DMS153 (cell line): Measurements from ENCODE around the gene P2RY2.
A peak's percentile ranks its signal among the peaks of the same experiment; 100 is the strongest.

Experiments
- DNase-seq: peaks from one replicate; lab custom pipeline; 2025; lab: John Stamatoyannopoulos, UW

Gene P2RY2

DNA sequence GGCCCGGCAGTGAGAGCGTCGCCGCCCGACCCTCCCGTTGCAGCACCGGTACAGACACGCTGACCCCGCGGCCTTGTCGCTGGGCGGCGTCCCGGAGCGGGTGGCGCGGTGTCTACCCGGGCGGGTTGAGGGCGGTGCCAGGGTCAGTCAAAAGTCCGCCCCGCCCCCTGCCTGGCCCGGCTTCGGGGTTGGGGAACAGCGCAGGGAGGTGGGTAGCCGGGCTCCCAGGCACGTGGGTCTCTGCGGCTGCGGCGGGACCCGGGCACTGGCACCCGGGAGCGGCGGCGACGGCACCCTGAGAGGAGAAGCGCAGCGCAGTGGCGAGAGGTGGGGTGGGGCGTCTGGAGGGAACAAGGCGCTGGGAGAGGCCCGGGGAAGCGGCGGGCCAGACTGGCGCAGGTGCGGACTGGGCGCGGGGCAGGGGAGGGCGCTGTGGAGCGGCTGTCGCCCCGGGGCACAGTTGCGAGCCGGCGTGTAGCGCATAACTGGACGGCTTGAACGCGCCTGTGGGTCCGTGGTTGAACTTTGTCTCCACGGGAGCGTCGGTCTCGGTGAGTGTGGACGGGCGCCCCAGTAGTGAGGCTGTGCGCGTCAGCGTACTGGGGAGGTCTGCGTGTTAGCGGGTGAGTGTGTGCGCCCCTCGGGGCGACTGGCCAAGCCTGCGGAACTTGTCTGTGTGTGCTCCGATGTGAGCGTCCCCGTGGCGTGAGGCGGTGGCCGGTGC is at the start of gene P2RY2:
Gene P2RY2, plus strand, starts transcription at position 176 of the 724 bp plus-strand sequence. CDS start 15,879 bp downstream, outside the sequence.
- peak; percentile 15 for DNase-seq

DNA sequence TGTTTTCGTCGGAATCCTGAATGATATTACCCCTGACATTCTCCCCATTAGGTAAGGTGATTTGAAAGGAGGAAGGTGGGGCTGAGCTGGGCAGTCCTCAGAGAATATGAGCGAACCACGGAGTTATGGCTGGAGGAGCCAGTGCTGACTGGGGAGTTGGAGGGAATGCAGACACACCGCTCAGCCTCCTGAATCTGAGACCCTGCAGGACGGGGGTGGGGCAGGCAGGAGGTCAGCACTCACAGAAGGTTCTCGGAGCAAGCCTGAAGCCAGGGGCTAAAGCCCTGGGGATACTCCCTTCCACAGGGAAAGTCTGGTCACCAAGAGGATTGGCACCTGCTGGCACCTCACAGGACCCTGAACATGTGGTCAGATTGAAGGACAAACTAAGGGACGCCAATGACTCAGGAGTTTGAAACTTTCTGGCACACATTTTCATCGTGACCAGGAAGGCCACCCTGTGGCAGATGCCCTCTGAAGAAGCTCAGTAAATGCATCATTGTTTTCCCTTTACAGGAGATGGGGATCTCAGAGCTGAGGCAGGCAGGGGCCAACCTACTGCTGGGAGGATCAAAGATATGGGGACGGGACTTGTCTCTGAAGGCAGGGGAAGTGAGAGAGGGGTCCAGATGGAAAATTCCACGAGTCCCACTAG is 49.0 kb upstream of the P2RY2 start:
- no peak for DNase-seq

DNA sequence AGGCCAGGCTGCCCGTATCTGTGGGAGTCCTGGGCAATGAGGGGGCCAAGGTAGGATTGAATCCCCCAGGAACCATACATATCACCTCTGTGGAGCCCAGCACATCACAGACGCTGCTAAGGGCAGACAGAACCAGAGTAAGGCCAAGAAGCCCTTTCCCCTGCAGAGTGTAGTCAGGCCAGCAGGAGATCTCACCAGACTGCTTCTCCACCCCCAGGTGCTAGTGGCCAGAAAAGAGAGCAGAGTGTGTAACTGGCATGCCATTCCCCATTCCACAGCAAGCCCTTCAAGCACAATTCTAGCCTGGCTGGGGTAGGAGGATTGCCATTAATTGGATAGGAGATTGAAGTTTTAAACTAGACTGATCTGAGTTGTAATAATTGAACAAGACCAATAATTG is 47.9 kb upstream of the P2RY2 start:
- no peak for DNase-seq

DNA sequence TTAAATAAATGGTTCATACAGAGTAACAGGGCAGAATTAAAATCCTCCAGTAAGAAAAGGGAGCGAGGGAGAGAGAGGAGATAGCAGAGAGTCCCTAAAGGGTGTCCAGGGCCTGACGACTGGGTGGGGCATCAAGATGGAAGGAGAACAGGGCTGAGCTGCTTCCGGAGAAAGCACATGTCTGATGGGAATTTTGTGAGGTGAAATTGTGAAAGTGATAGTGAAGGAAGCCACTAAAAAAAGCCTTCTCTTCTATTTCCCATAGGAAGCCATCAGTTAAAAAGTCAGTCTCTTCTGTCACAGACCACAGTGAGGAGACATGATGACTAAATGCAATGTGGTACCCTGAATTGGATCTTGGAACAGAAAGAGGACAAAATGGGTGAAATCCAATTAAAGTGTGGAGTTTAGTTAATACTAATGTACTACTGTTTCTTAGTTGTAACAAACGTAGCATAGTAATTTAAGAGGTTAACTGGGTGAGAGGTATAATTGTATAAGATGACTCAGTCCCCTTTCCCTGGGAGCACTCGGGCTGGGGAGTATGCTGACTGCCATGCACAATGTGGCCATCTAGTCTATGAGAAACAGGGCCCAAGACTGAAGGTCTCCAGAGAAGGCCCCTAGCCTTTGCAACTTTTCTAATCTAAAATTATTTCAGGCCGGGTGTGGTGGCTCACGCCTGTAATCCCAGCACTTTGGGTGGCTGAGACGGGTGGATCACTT is 46.5 kb upstream of the P2RY2 start:
- DNase-seq: no peak

DNA sequence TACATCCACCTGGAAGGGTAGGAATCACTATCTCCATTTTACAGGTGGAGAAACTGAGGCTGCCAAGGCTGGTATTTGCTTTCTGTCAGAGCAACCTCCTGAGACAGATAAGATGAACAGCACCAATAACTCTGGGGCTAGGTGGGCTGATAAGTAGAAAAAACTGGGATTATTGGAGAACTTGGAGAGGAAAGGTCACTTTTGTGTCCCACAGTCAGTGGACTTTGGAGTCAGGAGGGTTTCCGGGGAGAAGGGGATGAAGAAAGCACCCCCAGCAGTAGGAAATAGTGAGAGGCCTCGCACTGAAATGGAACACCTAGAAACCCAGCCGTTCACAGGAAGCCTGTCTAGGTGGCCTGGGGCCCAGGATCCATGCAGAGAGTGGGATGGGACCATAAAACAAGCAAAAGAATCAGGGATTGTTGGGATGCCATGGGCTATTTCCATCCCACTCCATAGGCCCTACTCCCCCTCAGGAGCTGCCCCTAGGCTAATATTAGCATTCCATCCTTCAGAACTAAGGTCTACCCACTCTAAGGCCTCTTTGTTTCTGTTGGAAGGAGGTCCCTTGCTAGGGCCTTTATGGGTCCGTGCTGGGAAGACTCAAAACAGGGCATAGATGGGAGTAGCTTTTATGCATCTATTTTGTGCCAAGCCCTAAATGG is 45.0 kb upstream of the P2RY2 start:
- DNase-seq: no peak

DNA sequence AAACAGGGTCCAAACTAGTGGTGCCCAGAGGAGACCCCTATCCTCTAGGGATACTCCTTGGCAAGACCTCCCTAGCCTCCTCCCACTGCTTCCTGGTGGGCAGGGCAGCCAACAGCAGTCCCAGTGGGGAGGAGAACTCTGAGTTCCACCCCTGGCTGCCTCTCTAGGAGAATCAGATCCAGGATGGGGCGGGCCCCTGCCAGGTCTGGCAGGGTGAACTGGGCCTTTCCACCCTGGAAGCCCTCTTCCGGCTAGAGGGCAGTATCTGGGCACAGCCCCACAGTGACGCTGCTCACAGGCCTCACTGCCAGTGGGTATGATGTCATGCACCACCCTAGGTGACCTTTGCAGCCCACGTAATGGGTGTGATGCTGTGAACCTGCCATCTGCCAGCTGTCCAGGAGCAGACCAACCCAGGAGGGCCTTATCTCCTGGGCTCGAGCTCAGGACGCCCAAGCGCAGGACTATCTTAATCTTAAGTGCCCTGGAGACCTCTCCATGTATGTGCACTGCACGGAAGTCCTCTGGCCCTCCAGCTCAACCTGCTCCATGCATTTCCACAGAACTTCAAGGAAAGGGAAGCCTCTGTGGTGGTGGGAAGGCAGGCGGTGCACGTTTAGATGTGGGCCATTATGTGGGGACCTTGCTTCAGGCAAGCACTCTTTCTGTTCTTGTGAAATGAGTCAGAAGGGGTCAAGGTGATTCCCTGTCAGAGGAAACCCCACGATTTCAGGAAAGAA is 44.2 kb upstream of the P2RY2 start:
- DNase-seq: no peak

DNA sequence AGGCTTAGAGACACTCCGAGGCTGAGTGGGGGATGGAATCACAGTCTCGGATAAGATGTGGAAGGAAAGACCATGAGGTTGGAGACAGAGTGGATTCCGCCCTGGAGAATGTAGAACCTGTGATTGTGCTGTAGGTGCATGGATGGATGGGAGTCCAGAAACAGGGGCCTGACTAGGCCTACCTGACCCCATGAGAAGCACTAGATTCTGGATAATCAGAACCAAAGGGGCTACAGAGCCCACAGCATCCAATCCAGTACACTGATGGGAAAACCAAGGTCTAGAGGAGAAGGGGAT is 43.6 kb upstream of the P2RY2 start:
- DNase-seq: no peak

DNA sequence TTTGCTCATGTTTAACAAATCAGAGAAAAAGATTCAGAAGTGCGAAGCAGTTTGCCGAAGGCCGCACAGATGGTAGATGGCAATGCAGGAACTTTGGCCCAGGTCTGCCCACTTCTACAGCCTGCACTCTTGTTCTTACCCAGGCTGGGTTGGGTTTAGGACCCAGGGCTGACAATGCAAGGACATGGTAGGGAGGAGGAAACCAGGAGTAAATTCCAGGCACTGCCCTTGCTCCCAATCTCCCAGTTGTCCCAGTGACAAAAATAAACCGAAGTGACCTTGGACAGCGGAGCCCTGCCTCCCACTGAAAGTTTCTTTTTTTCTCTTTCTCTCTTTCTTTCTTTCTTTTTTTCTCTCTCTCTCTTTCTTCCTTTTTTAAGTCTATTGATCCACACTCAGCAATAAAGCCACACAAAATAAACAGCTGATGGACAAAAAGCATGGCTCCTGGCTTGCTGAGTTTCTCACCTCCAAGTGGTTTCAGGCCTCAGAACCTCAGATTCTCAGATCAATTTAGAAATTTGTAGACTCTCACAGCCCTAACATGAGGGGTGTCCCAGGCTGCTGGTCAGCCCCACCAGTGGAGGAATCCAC is 42.4 kb upstream of the P2RY2 start:
- DNase-seq: no peak

DNA sequence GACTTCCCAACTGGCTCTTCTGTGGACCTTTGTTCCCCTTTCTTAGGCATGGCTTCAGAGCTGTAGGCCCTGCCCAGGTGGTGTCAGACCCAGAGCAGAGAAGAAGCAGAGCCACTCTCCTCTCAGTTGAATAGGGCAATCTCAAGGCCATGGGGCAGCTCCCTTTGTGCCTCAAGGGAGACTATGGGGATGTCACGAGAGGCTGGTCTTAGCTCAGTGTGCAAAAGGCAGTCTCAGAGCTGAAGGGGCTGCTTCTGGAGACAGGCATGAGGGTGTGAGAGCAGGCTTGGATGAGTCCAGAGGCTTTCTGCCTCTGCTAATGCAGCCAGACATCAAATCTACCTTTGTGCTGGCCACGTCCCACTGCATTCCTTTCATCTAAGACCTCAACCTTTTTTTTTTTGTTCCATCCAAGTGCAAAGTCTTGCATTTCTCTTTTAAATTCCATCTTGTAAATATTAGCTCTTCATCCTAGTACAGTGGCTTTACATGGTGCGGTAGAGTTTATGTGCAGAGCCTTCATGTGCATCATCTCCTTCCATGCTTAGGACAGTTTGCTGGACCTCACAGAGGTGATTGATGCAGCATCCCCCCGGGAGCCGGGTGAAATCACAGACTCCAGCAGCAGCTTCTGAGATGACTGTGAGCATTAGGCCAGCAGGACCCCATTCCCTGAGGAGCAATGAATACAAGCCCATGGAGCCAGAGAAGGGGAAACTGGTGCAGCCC is 41.8 kb upstream of the P2RY2 start:
- DNase-seq: no peak

DNA sequence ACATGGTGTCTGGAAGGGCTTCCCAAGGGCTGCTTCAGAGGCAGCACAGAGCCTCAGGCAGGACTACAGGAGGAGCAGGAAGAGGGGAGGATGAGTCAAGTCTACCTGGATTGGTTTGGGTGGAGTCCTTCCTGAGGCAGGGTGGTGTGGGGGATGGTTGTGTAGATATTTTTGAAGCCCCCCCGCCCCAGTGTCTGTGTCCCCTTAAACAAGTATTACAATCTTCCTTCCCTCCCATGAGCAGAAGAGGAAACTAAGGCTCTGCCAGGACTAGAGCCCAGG is 41.3 kb upstream of the P2RY2 start:
- DNase-seq: no peak

DNA sequence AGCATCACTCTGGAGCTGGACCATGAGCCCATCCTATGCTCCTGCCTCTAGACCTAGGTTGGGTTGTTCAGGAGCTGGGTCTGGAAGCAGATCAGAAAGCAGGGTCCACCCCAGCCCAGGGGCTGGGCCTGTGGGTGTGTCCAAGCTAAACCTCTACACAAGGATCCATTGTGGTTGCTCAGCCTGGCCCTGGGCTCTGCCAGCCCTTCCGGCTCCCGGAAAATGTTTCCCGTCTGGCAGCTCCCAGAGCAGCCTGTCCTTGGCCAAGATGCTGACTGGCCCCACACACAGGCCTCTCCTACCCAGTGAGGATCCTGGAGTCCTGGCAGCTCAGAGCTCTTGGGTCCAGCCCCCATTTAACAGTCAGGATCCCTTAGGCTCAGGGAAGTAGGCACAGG is 40.7 kb upstream of the P2RY2 start:
- no peak for DNase-seq

DNA sequence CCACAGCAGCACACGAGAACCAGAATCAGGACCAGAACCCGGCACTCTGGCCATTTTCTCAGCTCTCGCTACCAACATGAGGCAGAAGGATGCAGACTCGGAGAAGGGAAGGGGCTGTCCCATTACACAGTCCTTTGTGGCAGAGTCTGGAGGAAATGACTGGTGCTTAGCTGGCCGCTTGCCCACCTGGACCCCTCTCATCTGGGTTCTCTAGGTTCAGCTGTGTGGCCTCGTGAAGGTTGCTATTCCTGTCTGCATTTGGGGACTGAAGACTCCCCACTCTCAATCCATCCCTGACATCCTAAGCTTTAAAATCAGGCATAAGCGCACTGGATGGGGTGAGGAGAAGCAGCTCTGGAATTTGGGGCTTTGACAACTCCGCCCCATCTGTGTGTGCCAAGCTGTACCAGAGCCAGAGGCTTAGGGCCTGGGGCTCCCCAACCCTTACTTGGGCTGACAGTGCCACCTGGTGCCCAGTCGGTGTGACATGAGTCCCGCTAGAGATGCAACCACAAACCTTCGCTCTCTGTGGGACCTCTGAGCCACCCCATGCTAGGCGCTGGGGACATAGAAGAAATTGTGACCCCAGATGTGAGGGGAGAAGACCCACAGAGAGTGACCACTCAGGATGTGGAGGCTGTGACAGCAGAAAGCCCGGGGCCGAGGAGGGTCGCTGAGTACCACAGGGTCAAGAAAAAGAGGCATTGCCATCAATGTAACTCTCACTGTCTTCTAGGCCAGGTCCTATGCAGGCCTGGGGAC is 40.1 kb upstream of the P2RY2 start:
- DNase-seq: peak; percentile 35

DNA sequence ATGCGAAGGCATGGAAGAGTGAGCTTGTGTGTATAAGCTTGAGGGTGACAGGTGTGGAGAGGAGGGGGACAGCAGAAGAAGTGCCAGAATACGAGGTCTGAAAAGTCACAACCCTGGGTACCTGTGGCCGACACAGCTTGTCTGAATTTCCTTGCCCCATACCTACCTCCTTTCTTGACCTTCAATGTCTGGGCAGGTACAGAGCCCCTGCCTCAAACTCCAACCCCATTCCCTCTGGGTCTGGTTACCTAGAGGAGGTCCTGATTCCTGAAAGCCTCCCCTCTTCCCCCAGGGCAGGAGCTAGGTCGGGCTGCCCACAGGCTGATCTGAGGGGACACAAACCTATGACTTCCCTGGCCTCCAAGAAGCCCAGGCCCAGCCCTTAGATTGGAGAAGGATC is 39.4 kb upstream of the P2RY2 start:
- no peak for DNase-seq

DNA sequence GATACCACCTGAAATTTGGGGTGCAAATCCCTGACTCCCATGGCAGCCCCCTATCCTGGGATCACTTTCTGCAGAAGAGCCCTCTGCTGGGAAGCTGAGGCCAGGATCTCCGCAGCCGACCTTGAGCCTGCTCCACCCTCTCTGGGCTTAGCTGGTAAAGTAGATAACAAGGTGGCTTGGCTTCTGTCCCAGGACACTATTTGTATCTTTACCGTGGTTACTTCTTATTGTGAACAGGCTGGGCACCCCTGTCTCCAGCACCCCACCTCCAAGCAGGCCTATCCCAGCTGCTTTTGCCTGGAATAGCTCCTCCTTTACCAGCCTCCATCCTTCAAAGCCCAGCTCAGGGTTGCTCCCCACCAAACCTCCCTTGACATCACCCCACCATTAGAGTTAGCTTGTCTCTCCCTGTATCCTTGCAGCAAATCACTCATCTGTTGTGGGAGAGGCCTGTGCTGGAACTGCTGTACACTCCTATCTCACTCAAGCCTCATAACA is 35.2 kb upstream of the P2RY2 start:
- DNase-seq: no peak

DNA sequence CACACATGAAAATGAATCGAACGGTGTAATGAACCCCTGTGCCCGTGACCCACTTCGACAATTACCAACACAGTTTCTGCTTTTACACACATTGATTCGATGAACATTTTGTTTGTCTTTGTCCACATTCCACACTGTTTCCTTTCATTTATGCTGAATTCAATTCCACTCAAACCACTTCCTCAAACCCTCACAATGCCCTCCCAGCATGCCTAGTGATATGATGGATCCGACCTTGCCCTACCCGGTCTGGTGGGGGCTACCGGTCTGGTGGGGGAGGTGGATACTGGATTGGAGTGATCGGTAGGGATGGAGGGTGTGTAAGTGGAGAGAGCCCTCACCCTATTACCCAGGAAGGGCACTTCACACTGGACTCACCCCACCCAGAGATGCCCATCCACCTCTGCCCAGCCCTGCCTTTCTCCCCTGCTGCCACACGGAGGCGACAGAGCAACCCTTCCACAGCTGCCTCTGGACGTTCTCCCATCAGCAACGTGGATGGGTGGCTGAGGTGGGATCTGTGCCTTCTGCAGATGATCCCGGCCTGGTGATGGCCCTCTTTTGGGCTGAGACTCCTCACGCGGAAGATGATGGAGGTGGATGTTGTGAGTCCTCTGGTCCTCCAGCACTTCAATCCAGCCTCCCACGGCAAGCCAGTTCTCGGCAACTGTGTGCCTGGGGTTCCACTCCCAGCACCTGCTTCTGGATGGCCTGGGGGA is 33.0 kb upstream of the P2RY2 start:
- peak; percentile 51 for DNase-seq

DNA sequence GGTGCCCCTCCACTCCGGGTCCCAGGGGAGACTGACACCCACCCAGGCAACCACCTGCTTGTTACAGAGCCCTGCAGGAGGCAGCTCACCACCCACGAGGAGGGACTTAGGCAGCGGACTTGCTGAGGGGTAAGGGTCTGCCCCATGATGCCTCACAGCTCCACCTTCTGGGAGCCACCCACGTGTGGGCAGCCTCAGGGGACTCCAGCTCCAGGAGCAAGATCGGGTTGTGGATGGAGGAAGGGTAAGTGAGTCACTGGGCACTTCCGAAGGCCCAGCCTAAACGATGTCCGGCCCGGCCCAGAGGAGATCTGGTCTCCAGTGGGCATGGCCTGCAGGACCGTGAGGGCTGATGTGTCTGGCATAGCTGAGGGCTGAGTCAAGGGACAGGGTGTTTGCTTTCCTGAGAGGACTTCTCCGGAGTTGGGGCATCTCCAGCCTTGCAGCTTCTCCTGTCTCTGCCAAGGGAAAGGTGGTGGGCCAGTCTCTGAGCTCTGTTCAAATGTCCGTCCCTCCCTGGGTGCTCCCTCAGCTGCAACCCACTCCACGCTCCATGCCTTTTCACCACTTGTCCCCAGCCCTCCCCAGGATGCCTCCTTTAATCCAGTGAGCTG is 32.3 kb upstream of the P2RY2 start:
- no peak for DNase-seq

DNA sequence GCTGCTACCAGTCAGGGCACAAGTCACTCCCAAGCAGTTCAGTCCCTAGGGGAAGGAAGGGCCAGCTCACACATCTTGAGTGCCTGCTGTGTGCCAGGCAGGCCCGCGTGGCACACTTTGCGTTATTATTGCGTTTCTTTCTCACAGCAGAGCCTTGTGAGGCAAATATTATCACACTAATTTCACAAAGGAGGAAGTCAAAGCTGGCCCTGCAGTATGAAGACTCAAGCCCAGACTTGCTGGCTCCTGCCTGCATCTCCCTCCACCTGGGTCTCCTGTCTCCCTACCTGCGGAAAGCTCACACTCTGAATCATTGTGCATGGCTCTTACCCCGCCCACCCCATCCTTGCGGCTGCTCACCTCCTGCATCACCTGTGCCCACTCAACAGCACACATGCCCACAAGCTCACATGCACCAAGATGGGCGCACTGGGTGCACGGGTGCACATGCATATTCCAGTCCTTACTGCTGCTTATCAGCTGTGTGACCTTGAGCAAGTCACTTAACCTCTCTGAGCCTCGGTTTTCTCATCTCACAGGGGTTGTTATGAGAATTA is 31.7 kb upstream of the P2RY2 start:
- no peak for DNase-seq

DNA sequence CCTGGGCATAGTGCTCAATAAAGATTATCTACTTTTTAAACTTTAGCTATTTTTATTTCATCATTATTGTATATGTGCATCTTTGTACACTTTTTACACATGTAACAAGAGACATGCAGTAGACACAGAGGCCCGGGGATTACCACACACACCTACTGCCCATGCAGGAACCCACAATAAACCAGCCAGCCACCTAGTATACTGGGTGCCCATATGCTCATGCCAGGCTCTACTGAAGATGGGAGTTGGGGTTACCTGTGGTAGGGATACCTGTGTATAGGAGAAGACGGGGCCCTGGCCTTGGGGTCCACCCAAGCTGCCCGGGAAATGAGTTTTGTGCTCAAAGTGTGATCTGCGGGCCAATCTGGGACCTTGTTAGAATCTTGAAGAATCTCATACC is 31.2 kb upstream of the P2RY2 start:
- no peak for DNase-seq

DNA sequence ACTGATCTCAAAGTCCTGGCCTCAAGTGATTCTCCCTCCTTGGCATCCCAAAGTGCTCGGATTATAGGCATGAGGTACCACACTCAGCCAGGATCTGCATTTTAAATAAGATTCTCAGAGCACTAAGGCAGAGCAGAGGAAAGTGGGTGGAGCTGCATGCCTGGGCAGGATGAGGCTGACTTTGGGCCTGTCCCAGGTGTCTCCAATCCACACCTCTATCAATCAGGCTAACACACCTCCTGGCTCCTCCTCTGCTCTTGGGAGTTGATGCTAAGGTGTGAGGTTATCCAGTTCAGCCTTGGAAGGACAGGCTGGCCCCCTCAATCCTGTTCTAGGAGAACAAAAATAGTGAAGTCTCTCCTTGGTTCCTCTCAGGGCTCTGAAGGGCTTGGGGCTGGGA is 30.2 kb upstream of the P2RY2 start:
- DNase-seq: no peak
